Activated T-cell treated with anti-CD3 and anti-CD28 coated beads for 24 hours (primary cell): ENCODE measurements around the gene SDCBP2.

Experiments used
- DNase-seq: peaks from one replicate; pipeline ENCODE4 v3.0.0-alpha.2; 2020; ENCODE audit warnings: low read depth

SDCBP2 gene

GRCh38 chr20:1312904-1313235 is 16.1 kb downstream of the SDCBP2 start:
- no peak for DNase-seq

- DNase-seq: no peak
These were observed 16.6 kb downstream of the SDCBP2 start for GRCh38 chr20:1312308-1312707.

- DNase-seq: no peak
These were observed 18.3 kb downstream of the SDCBP2 start for GRCh38 chr20:1310506-1311190.

GRCh38 chr20:1310071-1310470 is 18.9 kb downstream of the SDCBP2 start:
- no peak for DNase-seq

- no peak for DNase-seq
These were observed 19.5 kb downstream of the SDCBP2 start for GRCh38 chr20:1309439-1309847.

GRCh38 chr20:1308702-1309095 is 20.2 kb downstream of the SDCBP2 start:
- DNase-seq: no peak

- no peak for DNase-seq
These were observed 20.8 kb downstream of the SDCBP2 start for GRCh38 chr20:1308067-1308701.

GRCh38 chr20:1307571-1307971 is 21.4 kb downstream of the SDCBP2 start:
- no peak for DNase-seq

- DNase-seq: no peak
These were observed 21.8 kb downstream of the SDCBP2 start for GRCh38 chr20:1307171-1307570.

- no peak for DNase-seq
These were observed 22.4 kb downstream of the SDCBP2 start for GRCh38 chr20:1306316-1307135.

- DNase-seq: no peak
These were observed 23.2 kb downstream of the SDCBP2 start for GRCh38 chr20:1305712-1306111.

- no peak for DNase-seq
These were observed 24.0 kb downstream of the SDCBP2 start for GRCh38 chr20:1304710-1305515.

GRCh38 chr20:1302685-1303541 is 26.0 kb downstream of the SDCBP2 start:
- no peak for DNase-seq

- peak; percentile 40 for DNase-seq
These were observed 27.9 kb downstream of the SDCBP2 start for GRCh38 chr20:1301031-1301529.

GRCh38 chr20:1300083-1300840 is 28.7 kb downstream of the SDCBP2 start:
- no peak for DNase-seq

GRCh38 chr20:1299522-1299921 is 29.4 kb downstream of the SDCBP2 start:
- DNase-seq: no peak

GRCh38 chr20:1298888-1299511 is 29.9 kb downstream of the SDCBP2 start:
- no peak for DNase-seq

- no peak for DNase-seq
These were observed 30.8 kb downstream of the SDCBP2 start for GRCh38 chr20:1298166-1298565.

- DNase-seq: no peak
These were observed 31.5 kb downstream of the SDCBP2 start for GRCh38 chr20:1297486-1297885.

GRCh38 chr20:1296922-1297321 is 32.0 kb downstream of the SDCBP2 start:
- no peak for DNase-seq
